ENCODE measurements around the gene DUSP5.
"Not testable (repeated sequence)": the region's sequence is repeated elsewhere in the genome, so short reads cannot be mapped to it uniquely, and the experiment has no call there.

The DUSP5 gene

DNA sequence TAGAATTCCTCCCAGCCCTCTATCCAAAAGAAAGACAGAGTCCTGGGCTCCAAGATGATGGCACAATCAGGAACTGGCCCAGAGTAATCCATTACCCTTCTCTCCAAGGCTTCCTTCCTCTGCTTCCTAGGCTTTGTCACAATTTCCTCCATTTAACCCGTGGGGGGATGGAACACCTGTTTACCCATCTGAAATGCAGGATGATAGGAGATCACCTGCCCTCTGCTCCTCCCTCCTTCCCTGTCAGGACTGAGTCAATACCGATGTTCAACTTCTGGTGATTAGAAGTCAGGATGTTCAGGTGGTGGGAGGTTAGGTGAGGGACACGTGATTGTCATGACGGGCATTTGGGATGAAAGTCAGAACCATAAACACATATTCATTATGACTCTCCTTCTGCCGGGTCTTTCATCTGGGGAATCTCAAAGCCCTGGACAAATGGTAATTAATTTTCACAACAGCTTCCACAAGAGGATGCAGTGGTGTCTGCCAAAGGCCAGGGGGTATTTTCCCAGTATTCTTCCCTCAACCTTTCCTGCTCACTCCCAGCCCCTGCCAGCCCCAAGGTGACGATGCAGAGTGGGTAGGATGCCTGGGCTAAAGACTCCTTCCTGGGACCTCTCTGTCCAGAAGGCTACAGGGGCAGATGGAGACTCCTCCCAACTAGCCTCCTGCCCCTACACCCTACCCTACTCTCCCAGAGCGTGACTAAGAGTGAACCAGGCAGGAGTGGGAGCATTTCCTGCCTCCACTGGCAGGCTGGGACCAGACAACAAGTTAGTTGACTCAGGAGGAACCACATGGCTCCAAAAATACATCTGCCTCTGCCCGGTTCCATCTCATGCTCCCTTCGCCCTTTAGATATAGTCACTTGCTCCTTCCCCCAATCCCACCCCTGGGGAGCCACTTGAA lies 27.9 kb downstream of the DUSP5 start:
- Histone ChIP-seq H3K4me3 (ENCODE audit: low read depth in 1 of 2, low read length in 1 of 2) (no peak overlapping the region), H3K27ac (no peak overlapping the region), H3K9me3 (no peaks in the 10 kb centered on the region), H3K27me3 (peaks cover 27% of the 10 kb centered on the region), H3K36me3 (no peaks in the 10 kb centered on the region), H3K4me1 (ENCODE audit: control insufficient read depth in 1 of 2, insufficient read depth in 1 of 2, low read depth in 1 of 2, low read length in 1 of 2) (peaks cover 0 to 5% of the 10 kb centered on the region in 2 experiments)
- TF ChIP-seq, protein P1, sequence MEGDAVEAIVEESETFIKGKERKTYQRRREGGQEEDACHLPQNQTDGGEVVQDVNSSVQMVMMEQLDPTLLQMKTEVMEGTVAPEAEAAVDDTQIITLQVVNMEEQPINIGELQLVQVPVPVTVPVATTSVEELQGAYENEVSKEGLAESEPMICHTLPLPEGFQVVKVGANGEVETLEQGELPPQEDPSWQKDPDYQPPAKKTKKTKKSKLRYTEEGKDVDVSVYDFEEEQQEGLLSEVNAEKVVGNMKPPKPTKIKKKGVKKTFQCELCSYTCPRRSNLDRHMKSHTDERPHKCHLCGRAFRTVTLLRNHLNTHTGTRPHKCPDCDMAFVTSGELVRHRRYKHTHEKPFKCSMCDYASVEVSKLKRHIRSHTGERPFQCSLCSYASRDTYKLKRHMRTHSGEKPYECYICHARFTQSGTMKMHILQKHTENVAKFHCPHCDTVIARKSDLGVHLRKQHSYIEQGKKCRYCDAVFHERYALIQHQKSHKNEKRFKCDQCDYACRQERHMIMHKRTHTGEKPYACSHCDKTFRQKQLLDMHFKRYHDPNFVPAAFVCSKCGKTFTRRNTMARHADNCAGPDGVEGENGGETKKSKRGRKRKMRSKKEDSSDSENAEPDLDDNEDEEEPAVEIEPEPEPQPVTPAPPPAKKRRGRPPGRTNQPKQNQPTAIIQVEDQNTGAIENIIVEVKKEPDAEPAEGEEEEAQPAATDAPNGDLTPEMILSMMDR (IDR thresholded peaks at IDR 0.05) = no peak

DNA sequence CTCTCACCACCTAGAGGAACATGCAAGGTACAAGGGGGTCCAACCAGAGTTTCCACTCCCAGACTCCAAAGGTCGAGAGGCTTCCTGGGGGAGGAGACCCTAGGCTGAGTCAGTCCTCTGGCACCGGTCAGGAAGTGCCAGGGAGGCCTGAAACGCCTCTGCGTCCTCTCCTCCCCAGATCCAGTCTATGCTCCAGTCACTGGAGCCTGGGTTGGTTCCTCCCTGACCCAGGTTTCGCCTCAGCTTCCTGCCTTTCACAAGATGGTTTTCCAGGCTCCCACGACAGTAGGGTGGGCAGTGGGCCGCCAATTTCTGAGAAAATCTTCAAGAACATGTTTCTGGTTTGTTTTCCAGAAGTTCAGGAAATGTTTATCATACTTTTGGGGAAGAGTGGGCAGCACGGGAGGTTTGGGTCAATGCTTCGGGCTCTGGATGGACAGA lies 30.0 kb downstream of the DUSP5 start:
- no peak overlapping the region for H3K27ac ChIP-seq
- no peaks in the 10 kb centered on the region for H3K36me3 ChIP-seq
- H3K4me1 ChIP-seq (ENCODE audit: control insufficient read depth in 1 of 2, insufficient read depth in 1 of 2, low read depth in 1 of 2, low read length in 1 of 2) = peaks cover 0 to 5% of the 10 kb centered on the region in 2 experiments
- H3K9me3 ChIP-seq = no peaks in the 10 kb centered on the region
- peaks cover 32% of the 10 kb centered on the region for H3K27me3 ChIP-seq
- TF ChIP-seq, protein P1 (IDR thresholded peaks at IDR 0.05) = no peak
- H3K4me3 ChIP-seq (ENCODE audit: low read depth in 1 of 2, low read length in 1 of 2) = no peak overlapping the region

DNA sequence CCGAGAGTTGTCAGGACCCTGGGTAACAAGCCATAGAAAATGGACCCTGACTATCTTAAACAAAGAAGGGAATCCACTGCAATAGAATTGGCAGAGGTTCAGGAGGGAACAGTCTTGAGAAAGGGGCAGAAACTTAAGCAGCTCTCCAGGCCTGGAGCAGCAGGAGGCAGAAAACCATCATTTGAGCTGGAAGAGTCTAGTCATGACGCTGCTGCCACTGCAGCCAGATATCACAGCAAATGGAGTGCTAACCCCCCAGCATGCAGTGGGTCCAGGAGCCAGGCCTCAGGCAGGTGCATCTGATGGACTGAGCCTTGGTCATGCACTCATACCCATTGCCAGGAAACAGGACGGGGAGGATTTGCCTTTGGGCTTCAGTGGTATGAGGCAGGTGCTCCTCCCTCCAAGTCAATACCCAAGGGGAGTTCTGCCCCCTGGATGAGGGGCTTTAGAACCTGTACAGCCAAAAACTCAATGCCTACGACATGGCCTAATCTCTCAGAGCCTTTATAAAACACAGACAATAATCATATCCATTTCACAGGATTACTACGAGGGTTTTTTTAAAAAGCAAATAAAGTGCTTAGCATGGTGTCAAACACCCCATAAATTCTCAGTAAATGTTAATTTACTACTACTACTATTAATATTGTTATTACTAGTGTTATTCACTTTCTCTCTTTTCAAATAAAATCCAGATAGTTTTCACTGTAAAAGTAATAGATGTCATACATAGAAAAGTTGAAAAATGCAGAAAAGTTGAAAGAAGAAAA lies 30.7 kb downstream of the DUSP5 start:
- H3K27ac ChIP-seq = no peak overlapping the region
- H3K4me1 ChIP-seq (ENCODE audit: control insufficient read depth in 1 of 2, insufficient read depth in 1 of 2, low read depth in 1 of 2, low read length in 1 of 2) = peaks cover 0 to 5% of the 10 kb centered on the region in 2 experiments
- peaks cover 32% of the 10 kb centered on the region for H3K27me3 ChIP-seq
- H3K9me3 ChIP-seq = no peaks in the 10 kb centered on the region
- TF ChIP-seq, protein P1 (IDR thresholded peaks at IDR 0.05) = no peak
- H3K36me3 ChIP-seq = no peaks in the 10 kb centered on the region
- H3K4me3 ChIP-seq (ENCODE audit: low read depth in 1 of 2, low read length in 1 of 2) = no peak overlapping the region

DNA sequence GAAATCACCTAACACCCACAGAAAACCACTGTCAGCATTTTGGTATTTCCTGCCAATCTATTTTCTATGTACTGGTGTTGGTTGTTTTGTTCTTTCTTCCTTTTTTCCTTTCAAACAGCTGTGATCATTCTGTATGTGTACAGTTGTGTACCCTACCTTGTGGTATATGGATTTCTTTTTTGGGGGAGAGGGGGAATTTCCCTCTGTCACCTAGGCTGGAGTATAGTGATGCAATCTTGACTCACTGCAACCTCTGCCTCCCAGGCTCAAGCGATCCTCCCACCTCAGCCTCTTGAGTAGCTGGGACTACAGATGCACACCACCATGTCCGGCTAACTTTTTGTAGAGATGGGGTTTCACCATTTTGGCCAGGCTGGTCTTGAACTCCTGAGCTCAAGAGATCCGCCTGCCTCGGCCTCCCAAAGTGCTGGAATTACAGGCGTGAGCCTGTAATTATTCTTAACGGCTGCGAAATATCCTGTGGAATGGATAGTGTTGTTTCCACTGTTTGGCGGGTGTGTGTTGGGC lies 31.4 kb downstream of the DUSP5 start:
- not testable (repeated sequence) for H3K4me1 ChIP-seq (ENCODE audit: control insufficient read depth in 1 of 2, insufficient read depth in 1 of 2, low read depth in 1 of 2, low read length in 1 of 2); H3K27ac ChIP-seq; H3K4me3 ChIP-seq (ENCODE audit: low read depth in 1 of 2, low read length in 1 of 2); H3K36me3 ChIP-seq; H3K9me3 ChIP-seq
- peaks cover 32% of the 10 kb centered on the region for H3K27me3 ChIP-seq

DNA sequence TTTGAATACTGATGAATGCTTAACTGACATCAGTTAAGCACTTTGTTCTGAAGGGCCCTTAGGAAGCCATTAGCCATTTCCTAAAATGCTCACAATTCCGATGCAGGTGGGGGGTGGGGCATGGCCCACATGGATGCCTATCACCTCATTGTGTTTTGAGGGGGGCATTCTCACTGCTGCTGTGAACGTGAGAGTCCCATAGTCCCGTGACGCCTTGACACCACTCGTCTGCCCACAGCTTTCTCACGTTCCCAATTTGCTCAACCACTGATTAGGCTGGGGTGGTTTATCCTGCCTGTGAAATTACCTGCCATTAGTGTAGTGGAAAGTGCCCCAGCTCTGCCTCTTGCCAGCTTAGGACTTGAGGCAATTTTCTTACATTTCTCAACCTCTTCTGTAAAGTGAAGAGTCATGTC lies 31.9 kb downstream of the DUSP5 start:
- H3K9me3 ChIP-seq = no peaks in the 10 kb centered on the region
- H3K4me3 ChIP-seq (ENCODE audit: low read depth in 1 of 2, low read length in 1 of 2) = no peak overlapping the region
- H3K36me3 ChIP-seq = no peaks in the 10 kb centered on the region
- H3K27me3 ChIP-seq = peaks cover 38% of the 10 kb centered on the region
- TF ChIP-seq, protein P1 (IDR thresholded peaks at IDR 0.05) = no peak
- H3K27ac ChIP-seq = no peak overlapping the region
- peaks cover 0 to 5% of the 10 kb centered on the region in 2 experiments for H3K4me1 ChIP-seq (ENCODE audit: control insufficient read depth in 1 of 2, insufficient read depth in 1 of 2, low read depth in 1 of 2, low read length in 1 of 2)

All from neutrophil (primary cell).